SK-N-MC (cell line): Measurements from ENCODE around the gene ZC3H14.

ENCODE experiments used
- EZH2 ChIP-seq: fragments of 200-600 bp; sonication (generic); IDR thresholded peaks from one replicate; pipeline ENCODE4 v1.6.1; 2017; ENCODE audit warnings: antibody characterized with exemption
- FOXP2 ChIP-seq: optimal IDR thresholded peaks from 2 replicates; pipeline ENCODE3; 2011; ENCODE audit warnings: mild to moderate bottlenecking, moderate library complexity; ENCODE audit not compliant: insufficient read depth; ENCODE audit errors: extremely low read length, control extremely low read depth

DNA sequence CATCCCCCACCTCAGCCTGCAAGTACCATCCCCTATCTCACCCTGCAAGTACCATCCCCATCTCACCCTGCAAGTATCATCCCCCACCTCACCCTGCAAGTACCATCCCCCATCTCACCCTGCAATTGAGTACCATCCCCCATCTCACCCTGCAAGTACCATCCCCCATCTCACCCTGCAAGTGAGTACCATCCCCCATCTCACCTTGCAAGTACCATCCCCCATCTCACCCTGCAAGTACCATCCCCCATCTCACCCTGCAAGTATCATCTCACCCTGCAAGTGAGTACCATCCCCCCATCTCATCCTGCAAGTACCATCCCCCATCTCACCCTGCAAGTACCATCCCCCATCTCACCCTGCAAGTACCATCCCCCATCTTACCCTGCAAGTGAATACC lies 45.0 kb downstream of the ZC3H14 start:
- TF ChIP-seq FOXP2 (no peak), EZH2 (no peak)
